ENCODE results near the gene SCN8A. TPM values are rescaled to one million over a fixed set of nuclear protein-coding genes. Genes with fewer than 3 reads are reported as not detected.
A peak's percentile ranks its signal among the peaks of the same experiment; 100 is the strongest.

SCN8A gene
- total RNA-seq, 1 donor from 2014 or later, result 0.53 TPM

DNA sequence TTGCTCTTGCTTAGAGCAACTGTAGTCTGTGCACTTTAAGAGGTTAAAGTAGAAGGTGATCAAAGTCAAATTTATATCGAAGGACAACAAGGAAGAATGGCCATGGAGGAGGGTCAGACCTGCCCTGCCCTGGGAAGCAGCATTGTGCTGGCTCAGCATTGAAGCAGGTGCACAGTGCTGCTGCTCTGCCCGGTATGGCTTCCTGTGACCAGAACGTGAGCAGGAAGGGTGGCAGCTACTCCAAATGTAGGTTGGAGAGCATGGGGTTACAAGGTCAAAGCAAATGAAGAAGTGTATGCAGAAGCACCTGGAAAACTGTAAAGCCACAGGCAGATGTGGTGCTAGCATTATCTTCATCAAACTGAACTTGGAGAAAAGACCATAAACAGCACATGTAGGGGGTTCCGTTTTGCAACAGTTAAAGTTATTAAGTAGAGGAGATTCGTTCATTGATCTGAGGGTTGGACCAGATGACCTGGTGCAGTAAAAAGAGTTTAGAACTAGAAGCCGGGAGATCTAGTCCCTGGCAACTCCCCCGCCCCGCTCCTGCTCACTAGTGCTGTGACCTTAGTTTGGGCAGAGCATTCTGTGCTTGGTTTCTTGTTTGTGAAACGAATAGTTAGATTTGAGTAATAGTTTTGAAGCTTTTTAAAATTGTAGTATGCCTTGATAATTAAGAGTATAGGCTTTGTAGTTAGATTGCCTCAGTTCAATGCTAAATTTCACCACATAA lies 84.2 kb downstream of the SCN8A start:
- intact Hi-C loops (cut with DNase I), result no loop called here

DNA sequence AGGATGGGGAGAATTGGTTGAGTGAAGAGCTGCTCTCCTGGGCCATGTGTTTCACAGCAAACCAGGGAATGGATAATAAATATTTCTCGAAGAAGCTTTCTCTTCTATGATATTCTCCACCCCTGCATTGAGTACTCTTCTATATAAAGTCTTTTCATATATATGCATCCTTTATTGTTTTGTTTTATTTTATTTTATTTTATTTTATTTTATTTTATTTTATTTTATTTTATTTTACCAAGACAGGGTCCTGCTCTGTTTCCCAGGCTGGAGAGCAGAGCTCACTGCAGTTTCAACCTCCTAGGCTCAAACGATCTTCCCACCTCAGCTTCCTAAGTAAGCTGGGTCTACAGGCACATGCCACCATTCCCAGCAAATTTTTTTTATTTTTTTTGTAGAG lies 85.8 kb downstream of the SCN8A start:
- no peak overlapping the region for H3K27ac ChIP-seq
- intact Hi-C loops (cut with DNase I), result no loop called here
- H3K4me1 ChIP-seq, result no peaks in the 10 kb centered on the region
- no peak overlapping the region for H3K4me3 ChIP-seq
- H3K36me3 ChIP-seq, result no peaks in the 10 kb centered on the region
- ATAC-seq (no peak), DNase-seq (no peak)
- H3K9me3 ChIP-seq, result no peaks in the 10 kb centered on the region
- no peaks in the 10 kb centered on the region for H3K27me3 ChIP-seq (ENCODE audit: low read depth)
- TF ChIP-seq, protein P1, sequence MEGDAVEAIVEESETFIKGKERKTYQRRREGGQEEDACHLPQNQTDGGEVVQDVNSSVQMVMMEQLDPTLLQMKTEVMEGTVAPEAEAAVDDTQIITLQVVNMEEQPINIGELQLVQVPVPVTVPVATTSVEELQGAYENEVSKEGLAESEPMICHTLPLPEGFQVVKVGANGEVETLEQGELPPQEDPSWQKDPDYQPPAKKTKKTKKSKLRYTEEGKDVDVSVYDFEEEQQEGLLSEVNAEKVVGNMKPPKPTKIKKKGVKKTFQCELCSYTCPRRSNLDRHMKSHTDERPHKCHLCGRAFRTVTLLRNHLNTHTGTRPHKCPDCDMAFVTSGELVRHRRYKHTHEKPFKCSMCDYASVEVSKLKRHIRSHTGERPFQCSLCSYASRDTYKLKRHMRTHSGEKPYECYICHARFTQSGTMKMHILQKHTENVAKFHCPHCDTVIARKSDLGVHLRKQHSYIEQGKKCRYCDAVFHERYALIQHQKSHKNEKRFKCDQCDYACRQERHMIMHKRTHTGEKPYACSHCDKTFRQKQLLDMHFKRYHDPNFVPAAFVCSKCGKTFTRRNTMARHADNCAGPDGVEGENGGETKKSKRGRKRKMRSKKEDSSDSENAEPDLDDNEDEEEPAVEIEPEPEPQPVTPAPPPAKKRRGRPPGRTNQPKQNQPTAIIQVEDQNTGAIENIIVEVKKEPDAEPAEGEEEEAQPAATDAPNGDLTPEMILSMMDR (IDR thresholded peaks at IDR 0.05), result no peak

More for the DNA sequence above, 84.2 kb downstream of the SCN8A start:
- Histone ChIP-seq H3K4me1 (no peaks in the 10 kb centered on the region), H3K27me3 (ENCODE audit: low read depth) (no peaks in the 10 kb centered on the region), H3K4me3 (no peak overlapping the region), H3K9me3 (no peaks in the 10 kb centered on the region), H3K36me3 (no peaks in the 10 kb centered on the region), H3K27ac (no peak overlapping the region)
- no peak for DNase-seq
- ATAC-seq, result no peak
- TF ChIP-seq, protein P1 (IDR thresholded peaks at IDR 0.05), result no peak

DNA sequence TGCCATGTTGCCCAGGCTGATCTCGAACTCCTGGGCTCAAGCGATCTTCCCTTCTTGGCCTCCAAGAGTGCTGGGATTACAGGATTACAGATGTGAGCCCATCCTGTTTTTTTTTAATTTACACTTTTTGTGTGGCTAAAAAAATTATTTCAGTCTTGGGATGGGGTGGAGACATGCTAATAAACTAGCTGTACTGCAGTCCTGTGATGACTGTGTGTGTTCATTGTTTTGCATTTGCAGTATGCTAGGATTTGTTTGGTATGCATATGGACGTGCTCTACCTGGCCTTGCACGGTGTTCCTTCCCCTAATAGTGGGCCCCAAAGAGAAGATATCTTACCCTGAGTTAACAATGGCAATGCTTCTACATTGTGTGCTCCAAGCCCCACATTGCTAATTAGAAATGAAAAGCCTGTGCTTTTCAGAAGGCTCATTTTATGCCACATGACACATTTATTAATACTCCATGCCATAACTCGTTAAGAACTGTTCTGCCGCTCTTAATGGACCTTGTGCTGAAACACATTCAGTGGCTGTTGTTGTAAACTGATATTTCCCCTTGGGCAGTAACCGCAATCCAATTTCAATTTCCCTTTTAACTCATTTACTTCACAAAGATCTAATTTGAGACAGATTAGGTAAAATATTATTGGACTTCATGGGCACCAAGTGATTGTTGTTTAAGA lies 86.4 kb downstream of the SCN8A start:
- DNase-seq (no peak), ATAC-seq (no peak)
- intact Hi-C loops (cut with DNase I), result no loop called here
- Histone ChIP-seq H3K4me1 (no peaks in the 10 kb centered on the region), H3K4me3 (no peak overlapping the region), H3K27ac (no peak overlapping the region), H3K36me3 (no peaks in the 10 kb centered on the region), H3K9me3 (no peaks in the 10 kb centered on the region), H3K27me3 (ENCODE audit: low read depth) (no peaks in the 10 kb centered on the region)
- TF ChIP-seq, protein P1 (IDR thresholded peaks at IDR 0.05), result no peak

DNA sequence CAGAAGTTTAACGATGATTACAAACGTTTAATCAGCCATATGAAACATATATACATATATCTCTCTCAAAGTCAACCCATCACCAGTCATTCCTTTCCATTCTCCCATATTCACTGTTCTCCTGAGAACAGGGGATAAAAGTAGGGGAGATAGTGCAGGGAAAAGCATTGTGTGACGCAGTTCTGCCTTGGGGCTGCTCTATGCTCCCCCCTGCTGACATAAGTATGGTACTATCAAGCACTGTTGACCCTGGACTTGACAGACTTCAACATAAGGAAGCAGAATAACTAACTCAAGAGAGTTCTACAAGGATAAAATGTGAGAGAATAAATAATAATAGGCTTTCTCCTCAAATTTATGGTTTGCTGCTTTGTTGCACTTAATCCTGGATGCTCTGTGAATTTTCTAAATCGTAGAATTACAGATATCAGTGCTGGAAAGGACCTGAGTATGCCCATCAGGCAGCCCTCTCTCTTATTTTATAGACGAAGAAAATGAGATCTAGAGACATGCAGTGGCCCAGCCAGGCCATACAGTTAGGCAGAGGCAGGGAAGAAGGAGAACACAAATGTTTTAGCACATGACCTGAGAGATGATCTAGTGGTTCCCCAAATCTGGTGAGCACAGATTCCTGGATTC lies 87.2 kb downstream of the SCN8A start:
- Histone ChIP-seq H3K36me3 (no peaks in the 10 kb centered on the region), H3K9me3 (no peaks in the 10 kb centered on the region), H3K27ac (no peak overlapping the region), H3K4me1 (no peaks in the 10 kb centered on the region), H3K4me3 (no peak overlapping the region), H3K27me3 (ENCODE audit: low read depth) (no peaks in the 10 kb centered on the region)
- TF ChIP-seq, protein P1 (IDR thresholded peaks at IDR 0.05), result peak; percentile 55
- intact Hi-C loops (cut with DNase I), result no loop called here
- peak; percentile 74 to 86 for ATAC-seq
- DNase-seq, result no peak

DNA sequence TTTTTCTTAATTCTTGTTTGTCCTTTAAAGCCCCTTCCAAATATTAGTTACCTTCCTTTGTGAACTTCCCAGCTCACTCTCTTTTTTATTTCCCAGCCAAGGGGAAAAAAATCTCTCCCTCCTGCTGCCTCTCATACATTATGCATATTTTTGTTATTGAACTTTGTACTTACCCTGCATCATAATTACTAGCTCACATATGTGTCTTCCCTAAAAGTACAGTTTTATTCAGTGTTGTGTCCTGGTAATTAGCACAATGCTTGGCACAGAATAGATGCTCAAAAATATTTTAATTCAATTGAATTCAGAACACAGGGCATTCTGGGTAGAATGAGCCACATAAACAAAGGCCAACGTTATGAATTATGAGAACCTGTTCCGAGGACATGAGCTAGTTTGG lies 91.9 kb downstream of the SCN8A start:
- Histone ChIP-seq H3K27me3 (ENCODE audit: low read depth) (no peaks in the 10 kb centered on the region), H3K4me3 (no peak overlapping the region), H3K36me3 (no peaks in the 10 kb centered on the region), H3K27ac (no peak overlapping the region), H3K4me1 (no peaks in the 10 kb centered on the region), H3K9me3 (no peaks in the 10 kb centered on the region)
- ATAC-seq, result no peak
- TF ChIP-seq, protein P1 (IDR thresholded peaks at IDR 0.05), result no peak
- no peak for DNase-seq
- intact Hi-C loops (cut with DNase I), result no loop called here

Data from lower lobe of right lung (tissue), 2 donors.